ENCODE data around the gene AGPAT2.

AGPAT2 gene

DNA sequence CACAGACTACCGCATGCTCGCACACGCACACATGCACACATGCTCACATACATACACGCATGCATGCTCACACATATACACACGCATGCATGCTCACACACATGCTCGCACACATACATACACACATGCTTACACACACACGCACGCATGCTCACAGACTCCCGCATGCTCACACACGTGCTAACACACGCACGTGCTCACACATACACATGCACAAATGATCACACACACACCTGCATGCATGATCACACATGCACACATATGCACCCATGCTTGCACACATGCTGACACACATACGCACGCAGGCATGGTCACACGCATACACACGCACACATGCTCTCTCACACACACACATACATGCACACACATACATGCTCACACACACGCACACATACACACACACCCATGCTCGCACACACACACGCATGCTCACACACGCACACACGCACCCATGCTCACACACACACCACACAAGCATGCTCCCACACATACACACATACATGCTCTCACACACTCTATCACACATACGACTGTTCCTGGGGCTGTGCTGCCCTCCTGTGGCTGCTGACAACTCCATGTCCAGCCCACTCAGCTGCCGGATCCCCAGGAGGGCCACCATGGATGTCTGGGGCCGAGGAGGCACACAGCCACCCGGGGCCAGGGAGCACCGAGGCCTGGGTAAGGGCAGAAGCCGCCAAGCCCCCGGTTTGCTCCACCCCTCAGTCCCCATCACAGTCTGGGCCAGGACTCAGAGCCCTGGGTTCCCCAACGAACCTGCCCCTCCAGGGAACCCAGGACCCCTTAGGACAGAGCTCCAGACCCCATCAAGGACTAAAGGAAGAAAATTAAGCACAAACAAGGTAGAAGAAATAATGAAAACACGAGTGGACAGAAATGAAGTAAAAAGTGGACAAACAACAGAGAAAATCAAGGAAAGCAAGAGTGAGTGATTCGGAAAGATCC is 55.9 kb downstream of the AGPAT2 start (continued):
- TF ChIP-seq HOXD13 (CRISPR knock-in tag; IDR thresholded peaks at IDR 0.05; ENCODE audit: borderline replicate concordance) (no peak), ZNF596 (tag by site-specific recombination; IDR thresholded peaks at IDR 0.05) (no peak), ZNF16 (tag by site-specific recombination; IDR thresholded peaks at IDR 0.05; ENCODE audit: low read depth) (no peak; the same call in 1 of the 2 replicates), ZNF350 (tag by site-specific recombination; IDR thresholded peaks at IDR 0.05) (no peak), IKZF3 (tag by site-specific recombination; IDR thresholded peaks at IDR 0.05) (no peak), ZXDB (tag by site-specific recombination; IDR thresholded peaks at IDR 0.05) (peak; percentile 53; the same call in 1 of the 2 replicates), ZNF654 (tag by site-specific recombination; IDR thresholded peaks at IDR 0.05; ENCODE audit: low read depth) (peak; percentile 100), OSR2 (tag by site-specific recombination; IDR thresholded peaks at IDR 0.05) (no peak), ZNF174 (tag by site-specific recombination; IDR thresholded peaks at IDR 0.05) (no peak), ZNF23 (tag by site-specific recombination; IDR thresholded peaks at IDR 0.05; ENCODE audit: borderline replicate concordance) (no peak), ZNF324 (tag by site-specific recombination; IDR thresholded peaks at IDR 0.05) (0 out of 2 replicates have a peak, but pooled peaks have one; percentile 61), ZNF211 (tag by site-specific recombination; IDR thresholded peaks at IDR 0.05; ENCODE audit: low read depth) (no peak), ZNF354C (tag by site-specific recombination; IDR thresholded peaks at IDR 0.05; ENCODE audit: borderline replicate concordance, low read depth) (no peak), ZNF76 (tag by site-specific recombination; IDR thresholded peaks at IDR 0.05; ENCODE audit: borderline replicate concordance, low read depth) (peak; percentile 33; the same call in 1 of the 2 replicates), ZNF214 (tag by site-specific recombination; IDR thresholded peaks at IDR 0.05; ENCODE audit: borderline replicate concordance) (no peak), ZNF473 (tag by site-specific recombination; IDR thresholded peaks at IDR 0.05) (no peak), ZNF24 (tag by site-specific recombination; IDR thresholded peaks at IDR 0.05) (no peak), ZFP37 (tag by site-specific recombination; IDR thresholded peaks at IDR 0.05) (no peak), ZNF416 (tag by site-specific recombination; IDR thresholded peaks at IDR 0.05) (no peak), ZNF660 (tag by site-specific recombination; IDR thresholded peaks at IDR 0.05) (no peak), MYNN (tag by site-specific recombination; IDR thresholded peaks at IDR 0.05; ENCODE audit: borderline replicate concordance) (no peak), YY1 (tag by site-specific recombination; IDR thresholded peaks at IDR 0.05) (no peak)
- TF ChIP-seq, protein P1, sequence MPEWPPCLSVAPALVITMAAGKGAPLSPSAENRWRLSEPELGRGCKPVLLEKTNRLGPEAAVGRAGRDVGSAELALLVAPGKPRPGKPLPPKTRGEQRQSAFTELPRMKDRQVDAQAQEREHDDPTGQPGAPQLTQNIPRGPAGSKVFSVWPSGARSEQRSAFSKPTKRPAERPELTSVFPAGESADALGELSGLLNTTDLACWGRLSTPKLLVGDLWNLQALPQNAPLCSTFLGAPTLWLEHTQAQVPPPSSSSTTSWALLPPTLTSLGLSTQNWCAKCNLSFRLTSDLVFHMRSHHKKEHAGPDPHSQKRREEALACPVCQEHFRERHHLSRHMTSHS (tag by site-specific recombination; IDR thresholded peaks at IDR 0.05) = no peak
- TF ChIP-seq, protein P2, sequence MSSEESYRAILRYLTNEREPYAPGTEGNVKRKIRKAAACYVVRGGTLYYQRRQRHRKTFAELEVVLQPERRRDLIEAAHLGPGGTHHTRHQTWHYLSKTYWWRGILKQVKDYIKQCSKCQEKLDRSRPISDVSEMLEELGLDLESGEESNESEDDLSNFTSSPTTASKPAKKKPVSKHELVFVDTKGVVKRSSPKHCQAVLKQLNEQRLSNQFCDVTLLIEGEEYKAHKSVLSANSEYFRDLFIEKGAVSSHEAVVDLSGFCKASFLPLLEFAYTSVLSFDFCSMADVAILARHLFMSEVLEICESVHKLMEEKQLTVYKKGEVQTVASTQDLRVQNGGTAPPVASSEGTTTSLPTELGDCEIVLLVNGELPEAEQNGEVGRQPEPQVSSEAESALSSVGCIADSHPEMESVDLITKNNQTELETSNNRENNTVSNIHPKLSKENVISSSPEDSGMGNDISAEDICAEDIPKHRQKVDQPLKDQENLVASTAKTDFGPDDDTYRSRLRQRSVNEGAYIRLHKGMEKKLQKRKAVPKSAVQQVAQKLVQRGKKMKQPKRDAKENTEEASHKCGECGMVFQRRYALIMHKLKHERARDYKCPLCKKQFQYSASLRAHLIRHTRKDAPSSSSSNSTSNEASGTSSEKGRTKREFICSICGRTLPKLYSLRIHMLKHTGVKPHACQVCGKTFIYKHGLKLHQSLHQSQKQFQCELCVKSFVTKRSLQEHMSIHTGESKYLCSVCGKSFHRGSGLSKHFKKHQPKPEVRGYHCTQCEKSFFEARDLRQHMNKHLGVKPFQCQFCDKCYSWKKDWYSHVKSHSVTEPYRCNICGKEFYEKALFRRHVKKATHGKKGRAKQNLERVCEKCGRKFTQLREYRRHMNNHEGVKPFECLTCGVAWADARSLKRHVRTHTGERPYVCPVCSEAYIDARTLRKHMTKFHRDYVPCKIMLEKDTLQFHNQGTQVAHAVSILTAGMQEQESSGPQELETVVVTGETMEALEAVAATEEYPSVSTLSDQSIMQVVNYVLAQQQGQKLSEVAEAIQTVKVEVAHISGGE (tag by site-specific recombination; conservative IDR thresholded peaks at IDR 0.05; ENCODE audit: low read depth) = no peak
- TF ChIP-seq, protein P3, sequence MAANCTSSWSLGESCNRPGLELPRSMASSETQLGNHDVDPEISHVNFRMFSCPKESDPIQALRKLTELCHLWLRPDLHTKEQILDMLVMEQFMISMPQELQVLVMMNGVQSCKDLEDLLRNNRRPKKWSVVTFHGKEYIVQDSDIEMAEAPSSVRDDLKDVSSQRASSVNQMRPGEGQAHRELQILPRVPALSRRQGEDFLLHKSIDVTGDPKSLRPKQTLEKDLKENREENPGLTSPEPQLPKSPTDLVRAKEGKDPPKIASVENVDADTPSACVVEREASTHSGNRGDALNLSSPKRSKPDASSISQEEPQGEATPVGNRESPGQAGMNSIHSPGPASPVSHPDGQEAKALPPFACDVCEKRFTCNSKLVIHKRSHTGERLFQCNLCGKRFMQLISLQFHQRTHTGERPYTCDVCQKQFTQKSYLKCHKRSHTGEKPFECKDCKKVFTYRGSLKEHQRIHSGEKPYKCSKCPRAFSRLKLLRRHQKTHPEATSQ (tag by site-specific recombination; IDR thresholded peaks at IDR 0.05) = no peak
- TF ChIP-seq, protein P4, sequence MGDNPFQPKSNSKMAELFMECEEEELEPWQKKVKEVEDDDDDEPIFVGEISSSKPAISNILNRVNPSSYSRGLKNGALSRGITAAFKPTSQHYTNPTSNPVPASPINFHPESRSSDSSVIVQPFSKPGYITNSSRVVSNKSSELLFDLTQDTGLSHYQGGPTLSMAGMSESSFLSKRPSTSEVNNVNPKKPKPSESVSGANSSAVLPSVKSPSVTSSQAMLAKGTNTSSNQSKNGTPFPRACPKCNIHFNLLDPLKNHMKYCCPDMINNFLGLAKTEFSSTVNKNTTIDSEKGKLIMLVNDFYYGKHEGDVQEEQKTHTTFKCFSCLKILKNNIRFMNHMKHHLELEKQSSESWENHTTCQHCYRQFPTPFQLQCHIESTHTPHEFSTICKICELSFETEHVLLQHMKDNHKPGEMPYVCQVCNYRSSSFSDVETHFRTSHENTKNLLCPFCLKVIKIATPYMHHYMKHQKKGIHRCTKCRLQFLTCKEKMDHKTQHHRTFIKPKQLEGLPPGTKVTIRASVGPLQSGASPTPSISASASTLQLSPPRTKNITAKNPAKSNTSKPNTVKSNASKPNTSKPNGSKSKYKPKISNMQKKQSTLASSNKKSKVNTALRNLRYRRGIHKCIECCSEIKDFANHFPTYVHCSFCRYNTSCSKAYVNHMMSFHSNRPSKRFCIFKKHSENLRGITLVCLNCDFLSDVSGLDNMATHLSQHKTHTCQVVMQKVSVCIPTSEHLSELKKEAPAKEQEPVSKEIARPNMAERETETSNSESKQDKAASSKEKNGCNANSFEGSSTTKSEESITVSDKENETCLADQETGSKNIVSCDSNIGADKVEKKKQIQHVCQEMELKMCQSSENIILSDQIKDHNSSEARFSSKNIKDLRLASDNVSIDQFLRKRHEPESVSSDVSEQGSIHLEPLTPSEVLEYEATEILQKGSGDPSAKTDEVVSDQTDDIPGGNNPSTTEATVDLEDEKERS (tag by site-specific recombination; IDR thresholded peaks at IDR 0.05) = no peak
- TF ChIP-seq, protein P5, sequence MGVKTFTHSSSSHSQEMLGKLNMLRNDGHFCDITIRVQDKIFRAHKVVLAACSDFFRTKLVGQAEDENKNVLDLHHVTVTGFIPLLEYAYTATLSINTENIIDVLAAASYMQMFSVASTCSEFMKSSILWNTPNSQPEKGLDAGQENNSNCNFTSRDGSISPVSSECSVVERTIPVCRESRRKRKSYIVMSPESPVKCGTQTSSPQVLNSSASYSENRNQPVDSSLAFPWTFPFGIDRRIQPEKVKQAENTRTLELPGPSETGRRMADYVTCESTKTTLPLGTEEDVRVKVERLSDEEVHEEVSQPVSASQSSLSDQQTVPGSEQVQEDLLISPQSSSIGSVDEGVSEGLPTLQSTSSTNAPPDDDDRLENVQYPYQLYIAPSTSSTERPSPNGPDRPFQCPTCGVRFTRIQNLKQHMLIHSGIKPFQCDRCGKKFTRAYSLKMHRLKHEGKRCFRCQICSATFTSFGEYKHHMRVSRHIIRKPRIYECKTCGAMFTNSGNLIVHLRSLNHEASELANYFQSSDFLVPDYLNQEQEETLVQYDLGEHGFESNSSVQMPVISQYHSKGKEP (tag by site-specific recombination; IDR thresholded peaks at IDR 0.05) = no peak
